GM12878 (cell line): ENCODE measurements around the gene BIRC6.

ENCODE experiments used
- BHLHE40 ChIP-seq, 2 experiments: fragments of 450-650 bp in 1 of 2; IDR thresholded peaks; 2 replicates each; pipeline ENCODE4 v1.6.1; 2011 to 2017; ENCODE audit warnings: low read depth in 2 of 2, borderline replicate concordance in 1 of 2, improper control_type of control experiment in 1 of 2, low read length in 1 of 2, mild to moderate bottlenecking in 1 of 2
- CHD4 ChIP-seq: fragments of 200-600 bp; sonication (generic); IDR thresholded peaks from 2 replicates; pipeline ENCODE4 v1.6.1; 2016; ENCODE audit warnings: mild to moderate bottlenecking
- CTCF ChIP-seq, 3 experiments: IDR thresholded peaks in 2 of 3; conservative IDR thresholded peaks in 1 of 3; 2 replicates each; pipeline ENCODE4 v1.5.1; 2011; ENCODE audit warnings: low read depth in 3 of 3, low read length in 3 of 3, mild to moderate bottlenecking in 3 of 3, control low read depth in 2 of 3, moderate library complexity in 2 of 3, inconsistent platforms in 1 of 3, mixed read lengths in 1 of 3; ENCODE audit not compliant: control insufficient read depth in 2 of 3, insufficient read depth in 1 of 3; ENCODE audit errors: extremely low read depth in 1 of 3
- E4F1 ChIP-seq: fragments of 450-650 bp; IDR thresholded peaks from 2 replicates; pipeline ENCODE4 v1.6.1; 2018; ENCODE audit warnings: borderline replicate concordance, mild to moderate bottlenecking; ENCODE audit not compliant: partially characterized antibody
- EP300 ChIP-seq, 2 experiments: fragments of 150-350 bp in 1 of 2; IDR thresholded peaks; 2 replicates each; pipeline ENCODE4 v1.6.1; 2011 to 2012; ENCODE audit warnings: low read depth in 2 of 2, low read length in 2 of 2, borderline replicate concordance in 1 of 2, improper control_type of control experiment in 1 of 2, inconsistent platforms in 1 of 2; ENCODE audit not compliant: control insufficient read depth in 1 of 2
- HDAC2 ChIP-seq: fragments of 200-600 bp; sonication (generic); IDR thresholded peaks from 2 replicates; pipeline ENCODE4 v1.6.1; 2017
- POLR2A ChIP-seq: IDR thresholded peaks from 2 replicates; pipeline ENCODE4 v1.6.1; 2011; ENCODE audit warnings: low read depth, mild to moderate bottlenecking, low read length
- TCF12 ChIP-seq: IDR thresholded peaks from 2 replicates; pipeline ENCODE4 v1.6.1; 2011; ENCODE audit warnings: low read depth, mild to moderate bottlenecking, low read length
- TF ChIP-seq, protein P1 (sequence below): fragments of 450-650 bp; IDR thresholded peaks from 2 replicates; pipeline ENCODE4 v1.6.1; 2017; ENCODE audit warnings: antibody characterized with exemption, mild to moderate bottlenecking, moderate library complexity

GRCh38 chr2:32641180-32641579, 284.4 kb downstream of the BIRC6 start:
- TF ChIP-seq EP300 (IDR thresholded peaks at IDR 0.05; ENCODE audit: borderline replicate concordance in 1 of 2, control insufficient read depth in 1 of 2, low read depth in 2 of 2, low read length in 2 of 2) (no peak), POLR2A (no peak), CHD4 (no peak), BHLHE40 (IDR thresholded peaks at IDR 0.05; ENCODE audit: borderline replicate concordance in 1 of 2, low read depth in 2 of 2, low read length in 1 of 2) (no peak), CTCF (IDR thresholded peaks at IDR 0.05 in 2 of 3, conservative IDR thresholded peaks at IDR 0.05 in 1 of 3; ENCODE audit: control insufficient read depth in 2 of 3, extremely low read depth in 1 of 3, insufficient read depth in 1 of 3, low read depth in 3 of 3, low read length in 3 of 3) (no peak), HDAC2 (no peak), E4F1 (no peak), TCF12 (no peak)
- TF ChIP-seq, protein P1, sequence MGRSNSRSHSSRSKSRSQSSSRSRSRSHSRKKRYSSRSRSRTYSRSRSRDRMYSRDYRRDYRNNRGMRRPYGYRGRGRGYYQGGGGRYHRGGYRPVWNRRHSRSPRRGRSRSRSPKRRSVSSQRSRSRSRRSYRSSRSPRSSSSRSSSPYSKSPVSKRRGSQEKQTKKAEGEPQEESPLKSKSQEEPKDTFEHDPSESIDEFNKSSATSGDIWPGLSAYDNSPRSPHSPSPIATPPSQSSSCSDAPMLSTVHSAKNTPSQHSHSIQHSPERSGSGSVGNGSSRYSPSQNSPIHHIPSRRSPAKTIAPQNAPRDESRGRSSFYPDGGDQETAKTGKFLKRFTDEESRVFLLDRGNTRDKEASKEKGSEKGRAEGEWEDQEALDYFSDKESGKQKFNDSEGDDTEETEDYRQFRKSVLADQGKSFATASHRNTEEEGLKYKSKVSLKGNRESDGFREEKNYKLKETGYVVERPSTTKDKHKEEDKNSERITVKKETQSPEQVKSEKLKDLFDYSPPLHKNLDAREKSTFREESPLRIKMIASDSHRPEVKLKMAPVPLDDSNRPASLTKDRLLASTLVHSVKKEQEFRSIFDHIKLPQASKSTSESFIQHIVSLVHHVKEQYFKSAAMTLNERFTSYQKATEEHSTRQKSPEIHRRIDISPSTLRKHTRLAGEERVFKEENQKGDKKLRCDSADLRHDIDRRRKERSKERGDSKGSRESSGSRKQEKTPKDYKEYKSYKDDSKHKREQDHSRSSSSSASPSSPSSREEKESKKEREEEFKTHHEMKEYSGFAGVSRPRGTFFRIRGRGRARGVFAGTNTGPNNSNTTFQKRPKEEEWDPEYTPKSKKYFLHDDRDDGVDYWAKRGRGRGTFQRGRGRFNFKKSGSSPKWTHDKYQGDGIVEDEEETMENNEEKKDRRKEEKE, result no peak
